ENCODE data around the gene MFSD6L. TPM values are rescaled to one million over a fixed set of nuclear protein-coding genes. Genes with fewer than 3 reads are reported as not detected.

Gene MFSD6L
- total RNA-seq, 4 donors from 2014 or later: 0.26 to 1.0 (median 0.65) TPM

DNA sequence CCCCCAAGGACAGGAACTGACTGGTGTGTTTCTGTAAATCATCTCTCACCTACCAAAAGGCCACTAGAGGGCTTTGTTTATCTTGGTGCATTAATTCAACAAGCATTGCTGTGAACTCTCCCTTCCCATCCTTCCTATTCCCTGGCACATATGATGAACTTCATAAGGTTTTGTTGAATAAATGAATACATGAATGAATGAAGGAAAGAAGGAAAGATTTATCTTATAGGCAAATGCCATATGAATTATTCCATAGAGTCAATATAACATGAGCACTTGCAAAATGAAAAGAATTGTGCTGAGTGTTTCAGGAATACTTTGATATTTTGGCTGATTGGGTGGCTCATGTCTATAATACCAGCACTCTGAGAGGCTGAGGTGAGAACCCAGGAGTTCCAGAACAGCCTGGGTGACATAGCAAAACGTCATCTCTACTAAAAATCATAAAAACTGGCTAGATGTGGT, 45.2 kb downstream of the MFSD6L start:
- no peaks in the 10 kb centered on the region for H3K36me3 ChIP-seq
- peaks cover 3% of the 10 kb centered on the region for H3K27me3 ChIP-seq
- no peaks in the 10 kb centered on the region for H3K9me3 ChIP-seq
- no peak overlapping the region for H3K27ac ChIP-seq
- no peak overlapping the region for H3K4me3 ChIP-seq
- 48% methylated on average over 1 of the region's 1 CpG for WGBS
- no peak for DNase-seq (ENCODE audit: low spot score in 2 of 2)
- no peaks in the 10 kb centered on the region for H3K4me1 ChIP-seq
- no peak for TF ChIP-seq EP300 (IDR thresholded peaks at IDR 0.05)
- TF ChIP-seq, protein P1, sequence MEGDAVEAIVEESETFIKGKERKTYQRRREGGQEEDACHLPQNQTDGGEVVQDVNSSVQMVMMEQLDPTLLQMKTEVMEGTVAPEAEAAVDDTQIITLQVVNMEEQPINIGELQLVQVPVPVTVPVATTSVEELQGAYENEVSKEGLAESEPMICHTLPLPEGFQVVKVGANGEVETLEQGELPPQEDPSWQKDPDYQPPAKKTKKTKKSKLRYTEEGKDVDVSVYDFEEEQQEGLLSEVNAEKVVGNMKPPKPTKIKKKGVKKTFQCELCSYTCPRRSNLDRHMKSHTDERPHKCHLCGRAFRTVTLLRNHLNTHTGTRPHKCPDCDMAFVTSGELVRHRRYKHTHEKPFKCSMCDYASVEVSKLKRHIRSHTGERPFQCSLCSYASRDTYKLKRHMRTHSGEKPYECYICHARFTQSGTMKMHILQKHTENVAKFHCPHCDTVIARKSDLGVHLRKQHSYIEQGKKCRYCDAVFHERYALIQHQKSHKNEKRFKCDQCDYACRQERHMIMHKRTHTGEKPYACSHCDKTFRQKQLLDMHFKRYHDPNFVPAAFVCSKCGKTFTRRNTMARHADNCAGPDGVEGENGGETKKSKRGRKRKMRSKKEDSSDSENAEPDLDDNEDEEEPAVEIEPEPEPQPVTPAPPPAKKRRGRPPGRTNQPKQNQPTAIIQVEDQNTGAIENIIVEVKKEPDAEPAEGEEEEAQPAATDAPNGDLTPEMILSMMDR (IDR thresholded peaks at IDR 0.05): no peak
- TF ChIP-seq POLR2AphosphoS5 (IDR thresholded peaks at IDR 0.05): no peak
- TF ChIP-seq POLR2A (IDR thresholded peaks at IDR 0.05): no peak

DNA sequence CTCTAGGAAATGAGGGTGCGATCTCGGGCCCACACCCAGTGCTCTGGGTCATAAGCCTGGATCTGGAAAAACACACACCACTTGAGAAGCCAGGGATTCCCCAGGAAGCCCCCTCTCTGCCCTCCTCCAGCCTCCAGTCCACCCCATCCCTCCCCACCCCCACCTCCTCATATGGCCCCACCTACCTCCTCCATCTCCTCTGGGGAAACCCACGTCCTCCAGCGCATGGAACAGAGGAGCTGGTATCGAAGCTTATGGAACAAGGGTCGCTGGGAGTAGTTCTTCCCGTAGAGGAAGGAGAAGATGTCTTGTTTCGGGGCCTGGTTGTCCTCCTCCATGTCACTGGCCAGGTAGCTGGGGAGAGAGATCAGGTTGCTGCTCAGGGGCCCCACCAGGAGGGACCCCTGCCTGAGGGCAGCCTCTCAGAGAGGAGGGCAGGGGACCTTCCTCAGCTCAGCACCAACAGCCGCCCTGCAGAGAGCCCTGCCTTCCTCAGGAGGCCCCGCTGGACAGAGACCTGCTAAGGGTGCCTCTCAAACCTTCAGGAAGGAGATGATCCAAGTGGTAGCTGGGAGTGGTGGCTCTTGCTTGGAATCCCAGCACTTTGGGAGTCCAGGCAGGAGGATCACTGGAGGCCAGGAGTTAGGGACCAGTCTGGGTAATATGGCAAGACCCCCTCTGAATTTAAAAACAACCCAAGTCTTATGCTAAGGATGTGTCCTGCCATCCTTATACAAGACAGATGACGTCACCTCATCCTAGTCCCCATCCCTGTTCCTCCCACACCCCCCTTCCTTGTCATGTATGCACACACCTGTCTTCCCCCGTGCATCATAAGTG, 45.8 kb downstream of the MFSD6L start:
- H3K27ac ChIP-seq: no peak overlapping the region
- no peak for DNase-seq (ENCODE audit: low spot score in 2 of 2)
- 82% methylated on average over 9 of the region's 12 CpGs for WGBS
- no peaks in the 10 kb centered on the region for H3K9me3 ChIP-seq
- no peaks in the 10 kb centered on the region for H3K36me3 ChIP-seq
- no peaks in the 10 kb centered on the region for H3K4me1 ChIP-seq
- no peak overlapping the region for H3K4me3 ChIP-seq
- peaks cover 3% of the 10 kb centered on the region for H3K27me3 ChIP-seq
- TF ChIP-seq POLR2AphosphoS5 (IDR thresholded peaks at IDR 0.05) (no peak), POLR2A (IDR thresholded peaks at IDR 0.05) (no peak), EP300 (IDR thresholded peaks at IDR 0.05) (no peak)
- TF ChIP-seq, protein P1 (IDR thresholded peaks at IDR 0.05): no peak

DNA sequence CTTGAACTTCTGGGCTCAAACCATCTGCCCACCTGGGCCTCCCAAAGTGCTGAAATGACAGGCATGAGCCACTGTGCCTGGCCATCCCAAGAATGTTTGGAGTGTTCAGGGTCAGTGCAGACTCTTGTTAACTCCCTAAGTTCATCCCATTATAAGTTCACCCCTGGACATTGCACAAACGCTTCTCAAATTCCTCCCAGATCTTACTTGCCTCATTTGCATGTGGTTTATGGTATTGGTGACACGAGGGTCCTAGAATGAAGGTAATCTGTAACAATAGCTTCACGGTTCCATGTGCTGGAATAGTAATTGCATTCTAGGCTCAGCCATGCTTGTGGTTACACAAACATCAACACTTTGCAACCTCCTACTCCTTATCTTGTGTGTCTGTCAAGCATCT, 49.5 kb downstream of the MFSD6L start:
- H3K27me3 ChIP-seq: peaks cover 3% of the 10 kb centered on the region
- H3K4me3 ChIP-seq: no peak overlapping the region
- TF ChIP-seq POLR2AphosphoS5 (IDR thresholded peaks at IDR 0.05) (no peak), POLR2A (IDR thresholded peaks at IDR 0.05) (no peak), EP300 (IDR thresholded peaks at IDR 0.05) (no peak)
- TF ChIP-seq, protein P1 (IDR thresholded peaks at IDR 0.05): no peak
- H3K27ac ChIP-seq: no peak overlapping the region
- H3K36me3 ChIP-seq: no peaks in the 10 kb centered on the region
- no peak for DNase-seq (ENCODE audit: low spot score in 2 of 2)
- WGBS: 90% methylated on average over 3 of the region's 3 CpGs
- H3K9me3 ChIP-seq: no peaks in the 10 kb centered on the region
- H3K4me1 ChIP-seq: peaks cover 18% of the 10 kb centered on the region

DNA sequence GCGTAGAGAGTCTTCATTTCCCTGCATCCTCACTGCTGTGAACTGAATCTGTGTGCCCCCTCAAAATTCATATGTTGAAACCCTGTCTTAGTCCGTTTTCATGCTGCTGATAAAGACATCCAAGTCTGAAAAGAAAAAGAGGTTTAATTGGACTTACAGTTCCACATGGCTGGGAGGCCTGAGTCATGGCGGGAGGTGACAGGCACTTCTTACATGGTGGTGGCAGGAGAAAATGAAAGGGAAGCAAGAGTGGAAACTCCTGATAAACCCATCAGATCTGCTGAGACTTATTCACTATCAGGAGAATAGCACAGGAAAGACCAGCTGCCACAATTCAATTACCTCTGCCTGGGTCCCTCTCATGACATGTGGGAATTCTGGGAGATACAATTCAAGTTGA, 51.4 kb downstream of the MFSD6L start:
- WGBS: 89% methylated on average over 3 of the region's 3 CpGs
- H3K27me3 ChIP-seq: no peaks in the 10 kb centered on the region
- TF ChIP-seq POLR2AphosphoS5 (IDR thresholded peaks at IDR 0.05): no peak
- TF ChIP-seq POLR2A (IDR thresholded peaks at IDR 0.05): no peak
- TF ChIP-seq EP300 (IDR thresholded peaks at IDR 0.05): no peak
- TF ChIP-seq, protein P1 (IDR thresholded peaks at IDR 0.05): no peak

More for the DNA sequence above, 51.4 kb downstream of the MFSD6L start:
- Histone ChIP-seq H3K36me3 (no peaks in the 10 kb centered on the region), H3K4me1 (peaks cover 18% of the 10 kb centered on the region), H3K9me3 (no peaks in the 10 kb centered on the region), H3K27ac (no peak overlapping the region), H3K4me3 (no peak overlapping the region)
- DNase-seq (ENCODE audit: low spot score in 2 of 2): no peak

Other genes with a start within 250 kb of the MFSD6L start
- gene MYH10, start 168.6 kb downstream of the MFSD6L start, total RNA-seq: 10 to 100 TPM in 3 of 4 donors, 1 to 10 TPM in 1; 9.5 to 18.3 (median 13.2) TPM
- not detected for gene CCDC42, start 54.5 kb downstream of the MFSD6L start, total RNA-seq
- not detected for gene SPDYE4, start 40.8 kb downstream of the MFSD6L start, total RNA-seq
- gene PIK3R6, start 68.3 kb upstream of the MFSD6L start, total RNA-seq: 1 to 10 TPM in 3 of 4 donors, under 1 TPM in 1; 0.30 to 5.1 (median 1.5) TPM
- gene PIK3R5, start 166.3 kb upstream of the MFSD6L start, total RNA-seq: 10 to 100 TPM in 1 of 4 donors, 1 to 10 TPM in 3; 3.6 to 13.5 (median 5.0) TPM
- gene NTN1, start 222.1 kb upstream of the MFSD6L start, total RNA-seq: 1 to 10 TPM; 2.4 to 5.9 (median 3.4) TPM